ENCODE data around the gene ASGR2.

- TF ChIP-seq ZNF501 (CRISPR knock-in tag; IDR thresholded peaks at IDR 0.05) (no peak), FOSL1 (CRISPR knock-in tag; IDR thresholded peaks at IDR 0.05; ENCODE audit: borderline replicate concordance) (no peak), ARNT (IDR thresholded peaks at IDR 0.05) (no peak), NR2F6 (IDR thresholded peaks at IDR 0.05) (no peak), NR2F6 (CRISPR knock-in tag; IDR thresholded peaks at IDR 0.05) (no peak), ZNF3 (CRISPR knock-in tag; IDR thresholded peaks at IDR 0.05) (no peak), ZBTB38 (CRISPR knock-in tag; IDR thresholded peaks at IDR 0.05) (no peak), CTCF (CRISPR knock-in tag; IDR thresholded peaks at IDR 0.05) (no peak)
These were observed 7.8 kb upstream of the ASGR2 start for GRCh38 chr17:7122381-7122780.
